SHP77 (cell line): ENCODE data around the gene KIF26A.

ENCODE experiments used
- DNase-seq, 2 experiments: peaks; one replicate each; lab custom pipeline; 2025; lab: John Stamatoyannopoulos, UW

Gene KIF26A

GRCh38 chr14:104112609-104113571 lies 25.5 kb upstream of the KIF26A start:
- DNase-seq: no peak

- DNase-seq: no peak
Measured at GRCh38 chr14:104113631-104114420, 24.6 kb upstream of the KIF26A start.

GRCh38 chr14:104114421-104115130 lies 23.8 kb upstream of the KIF26A start:
- DNase-seq: no peak

GRCh38 chr14:104115131-104115600 lies 23.2 kb upstream of the KIF26A start:
- no peak for DNase-seq

- no peak for DNase-seq
Measured at GRCh38 chr14:104115691-104116287, 22.6 kb upstream of the KIF26A start.

GRCh38 chr14:104116288-104116755 lies 22.1 kb upstream of the KIF26A start:
- DNase-seq: no peak

- no peak for DNase-seq
Measured at GRCh38 chr14:104116756-104117340, 21.5 kb upstream of the KIF26A start.

GRCh38 chr14:104117341-104118005 lies 20.9 kb upstream of the KIF26A start:
- DNase-seq: no peak

- DNase-seq: no peak
Measured at GRCh38 chr14:104118006-104118844, 20.2 kb upstream of the KIF26A start.

GRCh38 chr14:104119119-104119487 lies 19.3 kb upstream of the KIF26A start:
- DNase-seq: no peak

GRCh38 chr14:104119488-104120251 lies 18.7 kb upstream of the KIF26A start:
- DNase-seq: no peak

GRCh38 chr14:104120281-104120741 lies 18.1 kb upstream of the KIF26A start:
- DNase-seq: no peak

- DNase-seq: no peak
Measured at GRCh38 chr14:104121142-104121541, 17.2 kb upstream of the KIF26A start.

- no peak for DNase-seq
Measured at GRCh38 chr14:104123879-104124278, 14.5 kb upstream of the KIF26A start.

- no peak for DNase-seq
Measured at GRCh38 chr14:104125011-104125410, 13.4 kb upstream of the KIF26A start.

- no peak for DNase-seq
Measured at GRCh38 chr14:104126753-104127152, 11.6 kb upstream of the KIF26A start.

- DNase-seq: no peak
Measured at GRCh38 chr14:104128981-104129380, 9.4 kb upstream of the KIF26A start.

GRCh38 chr14:104129556-104129955 lies 8.8 kb upstream of the KIF26A start:
- no peak for DNase-seq
